Endothelial cell of umbilical vein (primary cell): Measurements from ENCODE around the gene METRN. TPM values are rescaled to one million over a fixed set of nuclear protein-coding genes. Genes with fewer than 3 reads are reported as not detected.

Experiments
- BruUV-seq: library from RNA; stranded (reverse); fragments of 400-500 nt; replicated peaks from 2 replicates; lab custom pipeline; 2021; lab: Mats Ljungman, UMichigan
- CTCF ChIA-PET: fragments of 300-600, 350-600 bp; sonication (Branson Sonifier 250); formaldehyde crosslinking; loops from one replicate; lab custom pipeline; 2021; ENCODE audit warnings: antibody characterized with exemption, inconsistent platforms; lab: Charles Lee
- POLR2A ChIA-PET: fragments of 300-600, 350-600 bp; sonication (Branson Sonifier 250); formaldehyde crosslinking; loops from one replicate; lab custom pipeline; 2021; ENCODE audit warnings: antibody characterized with exemption, inconsistent platforms; lab: Charles Lee
- DNase-seq: peaks from one replicate; pipeline ENCODE4 v3.0.0-alpha.2; 2011; ENCODE audit warnings: low read depth, low spot score
- FAIRE-seq: peaks from 2 replicates; lab custom pipeline; 2011; peaks lifted over from hg19 to GRCh38; lab: Jason Lieb, UNC
- H2AFZ ChIP-seq: 2 replicates; pipeline ENCODE4 v1.6.0; 2012; ENCODE audit warnings: low read depth, low read length, control low read depth, inconsistent platforms
- H3K27ac ChIP-seq: 2 replicates; pipeline ENCODE4 v1.5.1; 2011; ENCODE audit warnings: low read depth, mild to moderate bottlenecking, control low read depth, low read length, moderate library complexity; ENCODE audit not compliant: insufficient read depth
- H3K27me3 ChIP-seq, 2 experiments: 2 replicates each; pipeline versions ENCODE4 v1.6.0 to v1.6.1; 2011; ENCODE audit warnings: low read length in 2 of 2, mixed read lengths in 1 of 2; ENCODE audit not compliant: control insufficient read depth in 2 of 2, insufficient read depth in 2 of 2
- H3K36me3 ChIP-seq, 2 experiments: 2 replicates in 1 of 2; 3 replicates in 1 of 2; pipeline ENCODE4 v1.5.1; 2011; ENCODE audit warnings: low read length in 2 of 2, mild to moderate bottlenecking in 1 of 2, moderate library complexity in 1 of 2; ENCODE audit not compliant: control insufficient read depth in 2 of 2, insufficient read depth in 2 of 2; ENCODE audit errors: extremely low read depth in 1 of 2
- H3K4me1 ChIP-seq: 3 replicates; pipeline ENCODE4 v1.5.1; 2011; ENCODE audit warnings: mild to moderate bottlenecking, low read length; ENCODE audit not compliant: control insufficient read depth, insufficient read depth; ENCODE audit errors: extremely low read depth
- H3K4me2 ChIP-seq: 2 replicates; pipeline ENCODE4 v1.6.1; 2011; ENCODE audit warnings: low read length, control low read depth, mixed read lengths; ENCODE audit not compliant: insufficient read depth
- H3K4me3 ChIP-seq, 3 experiments: fragments of 200-600 bp in 1 of 3; sonication (generic), shearing (Covaris generic) in 1 of 3; replicated peaks in 1 of 3; 2 replicates each; pipeline ENCODE4 v1.5.1; 2011 to 2016; ENCODE audit warnings: control low read depth in 3 of 3, low read length in 3 of 3, mild to moderate bottlenecking in 2 of 3, inconsistent platforms in 1 of 3, low read depth in 1 of 3, moderate library complexity in 1 of 3; ENCODE audit not compliant: insufficient read depth in 1 of 3
- H3K79me2 ChIP-seq: 2 replicates; pipeline ENCODE4 v1.6.0; 2012; ENCODE audit warnings: low read length, inconsistent platforms; ENCODE audit not compliant: control insufficient read depth, insufficient read depth
- H3K9ac ChIP-seq: replicated peaks from 2 replicates; pipeline ENCODE3; 2011; ENCODE audit warnings: low read length, control low read depth; ENCODE audit not compliant: insufficient read depth; ENCODE audit errors: extremely low read depth
- H3K9me1 ChIP-seq: replicated peaks from 3 replicates; pipeline ENCODE4 v1.6.0; 2011; ENCODE audit warnings: mild to moderate bottlenecking, low read length; ENCODE audit not compliant: control insufficient read depth, insufficient read depth; ENCODE audit errors: extremely low read depth
- H3K9me3 ChIP-seq: replicated peaks from 2 replicates; pipeline ENCODE4 v1.5.1; 2012; ENCODE audit warnings: low read length, inconsistent platforms; ENCODE audit not compliant: control insufficient read depth, insufficient read depth
- H4K20me1 ChIP-seq: replicated peaks from 2 replicates; pipeline ENCODE3; 2011; ENCODE audit warnings: mild to moderate bottlenecking, low read length; ENCODE audit not compliant: control insufficient read depth, insufficient read depth; ENCODE audit errors: extremely low read depth
- EZH2 ChIP-seq: IDR thresholded peaks from 2 replicates; pipeline ENCODE4 v1.6.1; 2012; ENCODE audit warnings: borderline replicate concordance, low read depth, mild to moderate bottlenecking, moderate library complexity, low read length, inconsistent platforms; ENCODE audit not compliant: severe bottlenecking
- FOS ChIP-seq: IDR thresholded peaks from 2 replicates; pipeline ENCODE4 v1.6.1; 2011; ENCODE audit warnings: mild to moderate bottlenecking, low read length, moderate library complexity, borderline replicate concordance; ENCODE audit not compliant: insufficient read depth
- GATA2 ChIP-seq: IDR thresholded peaks from 2 replicates; pipeline ENCODE4 v1.7.0; 2011; ENCODE audit warnings: low read depth, mild to moderate bottlenecking, moderate library complexity, mixed read lengths, low read length; ENCODE audit not compliant: insufficient read length, insufficient read depth
- JUN ChIP-seq: IDR thresholded peaks from 2 replicates; pipeline ENCODE4 v1.6.1; 2011; ENCODE audit warnings: borderline replicate concordance, low read depth; ENCODE audit not compliant: insufficient read length, insufficient read depth
- MYC ChIP-seq: IDR thresholded peaks from one replicate; pipeline ENCODE4 v1.6.1; 2011; ENCODE audit warnings: mild to moderate bottlenecking, low read depth, low read length
- POLR2A ChIP-seq: IDR thresholded peaks from 2 replicates; pipeline ENCODE4 v1.6.1; 2012; ENCODE audit warnings: low read depth, mild to moderate bottlenecking, control low read depth, low read length
- POLR2AphosphoS5 ChIP-seq: IDR thresholded peaks from 2 replicates; pipeline ENCODE4 v1.6.1; 2012; ENCODE audit warnings: low read depth, mild to moderate bottlenecking, control low read depth, low read length, moderate library complexity; ENCODE audit not compliant: insufficient read depth
- dilution Hi-C: fragments of 300-500 bp; cut with MboI; formaldehyde crosslinking; loops from one replicate; pipeline ENCODE4 v1.15.0; 2019; ENCODE audit warnings: low sequenced_read_pairs; ENCODE audit not compliant: extremely low pct_ligation_motif_present
- intact Hi-C: fragments of 100-400 bp; cut with micrococcal nuclease; formaldehyde crosslinking; loops from one replicate; pipeline ENCODE4 v1.10.0; 2022
- polyA plus RNA-seq, 4 experiments: library from polyadenylated mRNA; depleted of rRNA in 3 of 4; stranded (reverse) in 3 of 4; unstranded in 1 of 4; fragments of >200 nt; gene quantifications; 2 replicates each; pipeline versions ENCODE4 v1.2.1 to v1.2.3, GENCODE V29; 2011 to 2012; ENCODE audit warnings: missing spikeins in 1 of 4
- total RNA-seq: library from RNA; stranded (reverse); gene quantifications from 2 replicates; pipeline ENCODE4 v1.2.3, GENCODE V29; 2021
- TF ChIP-seq, protein P1 (sequence below): IDR thresholded peaks from 2 replicates; pipeline ENCODE4 v1.6.1; 2011; ENCODE audit not compliant: insufficient read depth, insufficient read length
- TF ChIP-seq, protein P2 (sequence below), 2 donors: IDR thresholded peaks; 1 replicate in 1 of 2; 2 replicates in 1 of 2; pipeline ENCODE4 v1.5.1; 2011; ENCODE audit warnings: low read length in 2 of 2, mild to moderate bottlenecking in 2 of 2, moderate library complexity in 2 of 2, control low read depth in 1 of 2, inconsistent platforms in 1 of 2, low read depth in 1 of 2; ENCODE audit not compliant: insufficient read depth in 1 of 2; ENCODE audit errors: extremely low read depth in 1 of 2

The METRN gene
- total and polyA plus RNA-seq, 2 donors (not counting 3 experiments of a cell fraction or from before 2014, with no cell fraction given) = 10.0 to 16.1 TPM

DNA sequence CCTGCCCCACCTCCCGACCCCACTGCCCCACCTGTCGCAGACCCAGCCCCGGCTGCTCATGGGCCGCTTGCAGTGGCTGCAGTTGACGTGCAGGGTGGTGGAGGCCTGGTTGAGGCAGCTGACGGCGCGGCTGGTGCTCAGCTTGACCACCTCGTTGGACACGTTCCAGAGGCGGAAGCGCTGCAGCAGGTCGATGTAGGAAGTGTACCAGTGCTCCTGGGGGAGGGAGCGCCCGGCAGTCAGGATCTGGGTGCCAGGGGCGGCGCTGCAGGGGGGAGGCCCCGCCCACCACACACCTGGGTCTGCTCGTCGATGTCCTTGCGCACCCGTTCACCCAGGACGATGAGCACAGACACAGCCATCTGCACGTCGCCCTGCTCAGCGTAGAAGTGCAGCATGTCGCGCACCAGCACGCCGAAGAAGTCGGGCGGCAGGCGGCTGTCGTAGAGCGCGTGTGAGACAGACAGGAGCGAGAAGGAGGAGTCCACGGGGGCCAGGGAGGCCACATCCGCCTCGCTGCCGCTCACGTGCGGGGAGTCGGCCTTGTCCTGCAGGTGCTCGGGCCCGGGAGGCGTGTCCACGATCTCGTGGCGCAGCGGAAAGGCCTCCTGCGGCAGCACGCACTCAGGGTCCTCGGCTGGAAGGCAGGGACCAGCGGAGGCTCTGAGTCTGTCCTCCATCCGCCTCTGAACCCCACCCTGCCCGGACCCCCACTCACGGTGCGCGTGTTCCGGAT, 29.8 kb upstream of the METRN start:
- FAIRE-seq (no peak), DNase-seq (no peak)
- H3K27me3 ChIP-seq = no peaks in the 10 kb centered on the region
- H3K9me3 ChIP-seq = no peaks in the 10 kb centered on the region
- dilution Hi-C loops (no loop called here), intact Hi-C loops (no loop called here)
- no peaks in the 10 kb centered on the region for H3K9me1 ChIP-seq
- H3K27ac ChIP-seq = no peak overlapping the region
- H3K4me1 ChIP-seq = peaks cover 26% of the 10 kb centered on the region
- H4K20me1 ChIP-seq = no peaks in the 10 kb centered on the region
- TF ChIP-seq GATA2 (no peak), FOS (no peak), MYC (no peak), EZH2 (no peak), JUN (no peak), POLR2A (no peak), POLR2AphosphoS5 (no peak)
- TF ChIP-seq, protein P1, sequence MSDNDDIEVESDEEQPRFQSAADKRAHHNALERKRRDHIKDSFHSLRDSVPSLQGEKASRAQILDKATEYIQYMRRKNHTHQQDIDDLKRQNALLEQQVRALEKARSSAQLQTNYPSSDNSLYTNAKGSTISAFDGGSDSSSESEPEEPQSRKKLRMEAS = no peak
- TF ChIP-seq, protein P2, sequence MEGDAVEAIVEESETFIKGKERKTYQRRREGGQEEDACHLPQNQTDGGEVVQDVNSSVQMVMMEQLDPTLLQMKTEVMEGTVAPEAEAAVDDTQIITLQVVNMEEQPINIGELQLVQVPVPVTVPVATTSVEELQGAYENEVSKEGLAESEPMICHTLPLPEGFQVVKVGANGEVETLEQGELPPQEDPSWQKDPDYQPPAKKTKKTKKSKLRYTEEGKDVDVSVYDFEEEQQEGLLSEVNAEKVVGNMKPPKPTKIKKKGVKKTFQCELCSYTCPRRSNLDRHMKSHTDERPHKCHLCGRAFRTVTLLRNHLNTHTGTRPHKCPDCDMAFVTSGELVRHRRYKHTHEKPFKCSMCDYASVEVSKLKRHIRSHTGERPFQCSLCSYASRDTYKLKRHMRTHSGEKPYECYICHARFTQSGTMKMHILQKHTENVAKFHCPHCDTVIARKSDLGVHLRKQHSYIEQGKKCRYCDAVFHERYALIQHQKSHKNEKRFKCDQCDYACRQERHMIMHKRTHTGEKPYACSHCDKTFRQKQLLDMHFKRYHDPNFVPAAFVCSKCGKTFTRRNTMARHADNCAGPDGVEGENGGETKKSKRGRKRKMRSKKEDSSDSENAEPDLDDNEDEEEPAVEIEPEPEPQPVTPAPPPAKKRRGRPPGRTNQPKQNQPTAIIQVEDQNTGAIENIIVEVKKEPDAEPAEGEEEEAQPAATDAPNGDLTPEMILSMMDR (IDR thresholded peaks at IDR 0.05; ENCODE audit: extremely low read depth in 1 of 2, insufficient read depth in 1 of 2, low read depth in 1 of 2, low read length in 2 of 2) = no peak
- CTCF ChIA-PET = interaction anchor here (1.5 to 1.8 kb wide), 2 partner anchors 10 to 106 kb away, joined by 4 to 5 read pairs; partner anchors contain the start of gene RHBDL1
- H3K79me2 ChIP-seq = peaks cover 31% of the 10 kb centered on the region
- H3K36me3 ChIP-seq = peaks cover 7 to 22% of the 10 kb centered on the region in 2 experiments
- H3K4me3 ChIP-seq = no peak overlapping the region
- POLR2A ChIA-PET = no interaction called here
- H2AFZ ChIP-seq = no peak overlapping the region
- no peak overlapping the region for H3K9ac ChIP-seq
- H3K4me2 ChIP-seq = no peak overlapping the region
- BruUV-seq = no TSS peak
